ENCODE results near the gene HIPK2. TPM values are rescaled to one million over a fixed set of nuclear protein-coding genes. Genes with fewer than 3 reads are reported as not detected.

The HIPK2 gene
- total RNA-seq, 4 donors from 2014 or later, result 16.6 to 60.2 (median 35.1) TPM

- no peak for DNase-seq
- peaks cover 0 to 7% (median 3%) of the 10 kb centered on the region in 4 donors for H3K4me1 ChIP-seq
- H3K27ac ChIP-seq, result peak overlapping the region in 2 of 4 donors; percentile 69 to 78
- H3K36me3 ChIP-seq, result no peaks in the 10 kb centered on the region
- H3K9me3 ChIP-seq, result no peaks in the 10 kb centered on the region
- no peak for TF ChIP-seq POLR2A (IDR thresholded peaks at IDR 0.05)
- H3K27me3 ChIP-seq, result no peaks in the 10 kb centered on the region
- H3K4me3 ChIP-seq, result no peak overlapping the region
Observed at GRCh38 chr7:139769066-139769465, 8.7 kb downstream of the HIPK2 start.

GRCh38 chr7:139768249-139768824, 9.5 kb downstream of the HIPK2 start:
- H3K4me3 ChIP-seq, result no peak overlapping the region
- no peak for TF ChIP-seq POLR2A (IDR thresholded peaks at IDR 0.05)
- no peak for TF ChIP-seq CTCF (IDR thresholded peaks at IDR 0.05)
- no peaks in the 10 kb centered on the region for H3K36me3 ChIP-seq
- no peaks in the 10 kb centered on the region for H3K9me3 ChIP-seq
- DNase-seq, result no peak
- H3K27ac ChIP-seq, result peak overlapping the region; percentile 7 to 78 (median 60)
- H3K4me1 ChIP-seq, result peaks cover 0 to 9% (median 4%) of the 10 kb centered on the region in 4 donors
- no peaks in the 10 kb centered on the region for H3K27me3 ChIP-seq

- Histone ChIP-seq H3K36me3 (no peaks in the 10 kb centered on the region), H3K27ac (peak overlapping the region; percentile 7 to 78 (median 60)), H3K4me3 (no peak overlapping the region), H3K9me3 (no peaks in the 10 kb centered on the region), H3K4me1 (peaks cover 0 to 14% (median 4%) of the 10 kb centered on the region in 4 donors), H3K27me3 (no peaks in the 10 kb centered on the region)
- TF ChIP-seq CTCF (IDR thresholded peaks at IDR 0.05) (no peak), POLR2A (IDR thresholded peaks at IDR 0.05) (no peak)
- no peak for DNase-seq
Observed at GRCh38 chr7:139767561-139767982, 10.2 kb downstream of the HIPK2 start.

GRCh38 chr7:139765143-139765542, 12.7 kb downstream of the HIPK2 start:
- DNase-seq, result no peak
- H3K4me3 ChIP-seq, result no peak overlapping the region
- H3K27me3 ChIP-seq, result no peaks in the 10 kb centered on the region
- no peak for TF ChIP-seq CTCF (IDR thresholded peaks at IDR 0.05)
- no peak for TF ChIP-seq POLR2A (IDR thresholded peaks at IDR 0.05)
- no peak overlapping the region for H3K27ac ChIP-seq
- no peaks in the 10 kb centered on the region for H3K36me3 ChIP-seq
- H3K9me3 ChIP-seq, result no peaks in the 10 kb centered on the region
- peaks cover 0 to 14% (median 4%) of the 10 kb centered on the region in 4 donors for H3K4me1 ChIP-seq

DNA sequence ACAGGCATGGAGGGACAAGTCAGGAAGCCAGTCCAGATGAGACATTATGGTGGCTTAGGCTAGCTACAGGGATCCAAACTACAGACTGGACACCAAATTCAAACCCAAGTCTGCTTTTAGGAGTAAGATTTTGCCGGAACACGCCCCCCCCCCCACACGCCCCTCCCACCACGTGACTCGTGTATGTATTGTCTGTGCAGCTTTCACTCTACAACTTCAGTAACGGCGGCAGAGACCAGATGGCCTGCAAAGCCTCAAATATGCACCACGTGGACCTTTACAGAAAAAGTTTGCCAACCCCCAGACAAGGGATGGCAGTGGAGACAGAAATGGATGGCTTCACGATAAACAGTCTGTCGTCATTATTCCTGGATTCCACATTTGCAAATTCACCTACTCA, 14.5 kb downstream of the HIPK2 start:
- no peak for DNase-seq
- H3K27ac ChIP-seq, result peak overlapping the region in 1 of 4 donors; percentile 33

More for the DNA sequence above, 14.5 kb downstream of the HIPK2 start:
- Histone ChIP-seq H3K9me3 (no peaks in the 10 kb centered on the region), H3K36me3 (no peaks in the 10 kb centered on the region), H3K4me3 (no peak overlapping the region), H3K4me1 (peaks cover 0 to 19% (median 3%) of the 10 kb centered on the region in 4 donors), H3K27me3 (no peaks in the 10 kb centered on the region)
- TF ChIP-seq POLR2A (IDR thresholded peaks at IDR 0.05) (no peak), CTCF (IDR thresholded peaks at IDR 0.05) (no peak)
